ENCODE results near the gene MRPS23. TPM values are rescaled to one million over a fixed set of nuclear protein-coding genes. Genes with fewer than 3 reads are reported as not detected.
A peak's percentile ranks its signal among the peaks of the same experiment; 100 is the strongest.

MRPS23 gene
- total and polyA plus RNA-seq, 2 of the 13 experiments (the other 11 are each of a cell fraction or from before 2014, with no cell fraction given) = 63.2 to 181 TPM

DNA sequence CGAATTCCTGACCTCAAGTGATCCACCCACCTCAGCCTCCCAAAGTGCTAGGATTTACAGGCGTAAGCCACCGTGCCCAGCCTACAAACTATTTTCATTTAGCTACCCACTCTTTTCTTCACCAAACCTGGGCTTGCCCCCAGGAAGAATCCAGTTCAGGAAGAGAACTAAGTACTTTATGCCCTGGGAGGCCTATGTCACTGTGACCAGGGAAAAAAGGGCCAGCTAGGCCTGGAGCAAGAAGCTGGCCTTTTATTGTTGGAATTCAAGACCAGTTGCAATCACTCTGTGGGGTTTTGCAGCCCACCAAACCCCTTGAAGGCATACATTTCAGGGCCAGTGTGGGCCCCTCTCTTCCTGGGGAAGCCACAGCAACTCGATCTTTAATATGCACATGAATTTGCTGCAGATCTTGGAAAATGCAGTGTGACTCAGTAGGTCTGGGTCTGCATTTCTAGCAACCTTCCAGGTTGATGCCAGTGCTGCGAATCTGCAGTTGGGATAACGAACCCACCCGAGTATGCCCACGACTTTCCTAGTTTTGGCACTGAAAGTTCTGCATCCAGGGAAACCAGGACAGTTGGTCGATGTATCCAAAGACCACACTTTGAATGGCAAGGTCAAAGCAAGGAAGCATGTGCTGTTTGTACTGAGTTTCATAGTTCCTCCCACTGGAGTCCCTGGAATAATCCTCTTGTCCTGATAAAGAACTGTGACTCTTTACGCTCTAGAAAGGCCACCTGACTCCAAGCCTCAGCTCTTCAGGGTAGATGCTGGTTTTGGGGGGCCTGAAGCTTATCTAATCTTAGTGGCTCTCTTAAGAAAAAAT is 7.2 kb upstream of the MRPS23 start (continued):
- TF ChIP-seq, protein P1, sequence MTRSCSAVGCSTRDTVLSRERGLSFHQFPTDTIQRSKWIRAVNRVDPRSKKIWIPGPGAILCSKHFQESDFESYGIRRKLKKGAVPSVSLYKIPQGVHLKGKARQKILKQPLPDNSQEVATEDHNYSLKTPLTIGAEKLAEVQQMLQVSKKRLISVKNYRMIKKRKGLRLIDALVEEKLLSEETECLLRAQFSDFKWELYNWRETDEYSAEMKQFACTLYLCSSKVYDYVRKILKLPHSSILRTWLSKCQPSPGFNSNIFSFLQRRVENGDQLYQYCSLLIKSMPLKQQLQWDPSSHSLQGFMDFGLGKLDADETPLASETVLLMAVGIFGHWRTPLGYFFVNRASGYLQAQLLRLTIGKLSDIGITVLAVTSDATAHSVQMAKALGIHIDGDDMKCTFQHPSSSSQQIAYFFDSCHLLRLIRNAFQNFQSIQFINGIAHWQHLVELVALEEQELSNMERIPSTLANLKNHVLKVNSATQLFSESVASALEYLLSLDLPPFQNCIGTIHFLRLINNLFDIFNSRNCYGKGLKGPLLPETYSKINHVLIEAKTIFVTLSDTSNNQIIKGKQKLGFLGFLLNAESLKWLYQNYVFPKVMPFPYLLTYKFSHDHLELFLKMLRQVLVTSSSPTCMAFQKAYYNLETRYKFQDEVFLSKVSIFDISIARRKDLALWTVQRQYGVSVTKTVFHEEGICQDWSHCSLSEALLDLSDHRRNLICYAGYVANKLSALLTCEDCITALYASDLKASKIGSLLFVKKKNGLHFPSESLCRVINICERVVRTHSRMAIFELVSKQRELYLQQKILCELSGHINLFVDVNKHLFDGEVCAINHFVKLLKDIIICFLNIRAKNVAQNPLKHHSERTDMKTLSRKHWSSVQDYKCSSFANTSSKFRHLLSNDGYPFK (CRISPR knock-in tag; IDR thresholded peaks at IDR 0.05; ENCODE audit: borderline replicate concordance) = no peak
- TF ChIP-seq TOPORS (CRISPR knock-in tag; IDR thresholded peaks at IDR 0.05) = no peak
- TF ChIP-seq, protein P2, sequence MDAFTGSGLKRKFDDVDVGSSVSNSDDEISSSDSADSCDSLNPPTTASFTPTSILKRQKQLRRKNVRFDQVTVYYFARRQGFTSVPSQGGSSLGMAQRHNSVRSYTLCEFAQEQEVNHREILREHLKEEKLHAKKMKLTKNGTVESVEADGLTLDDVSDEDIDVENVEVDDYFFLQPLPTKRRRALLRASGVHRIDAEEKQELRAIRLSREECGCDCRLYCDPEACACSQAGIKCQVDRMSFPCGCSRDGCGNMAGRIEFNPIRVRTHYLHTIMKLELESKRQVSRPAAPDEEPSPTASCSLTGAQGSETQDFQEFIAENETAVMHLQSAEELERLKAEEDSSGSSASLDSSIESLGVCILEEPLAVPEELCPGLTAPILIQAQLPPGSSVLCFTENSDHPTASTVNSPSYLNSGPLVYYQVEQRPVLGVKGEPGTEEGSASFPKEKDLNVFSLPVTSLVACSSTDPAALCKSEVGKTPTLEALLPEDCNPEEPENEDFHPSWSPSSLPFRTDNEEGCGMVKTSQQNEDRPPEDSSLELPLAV (CRISPR knock-in tag; conservative IDR thresholded peaks at IDR 0.05; ENCODE audit: low read depth) = no peak
- peak; percentile 70 for TF ChIP-seq ZNF614 (CRISPR knock-in tag; IDR thresholded peaks at IDR 0.05; ENCODE audit: borderline replicate concordance)
- TF ChIP-seq JUN (CRISPR knock-in tag; IDR thresholded peaks at IDR 0.05) = no peak
- TF ChIP-seq PAX8 (CRISPR knock-in tag; IDR thresholded peaks at IDR 0.05; ENCODE audit: borderline replicate concordance) = no peak
- no peak for TF ChIP-seq MBD4 (IDR thresholded peaks at IDR 0.05; ENCODE audit: borderline replicate concordance, low read length)
- TF ChIP-seq GATAD1 (CRISPR knock-in tag; IDR thresholded peaks at IDR 0.05) = no peak
- TF ChIP-seq TBP (CRISPR knock-in tag; IDR thresholded peaks at IDR 0.05) = no peak
- no peak for TF ChIP-seq SAFB2 (CRISPR knock-in tag; IDR thresholded peaks at IDR 0.05; ENCODE audit: borderline replicate concordance, low read depth)
- TF ChIP-seq TAF1 (CRISPR knock-in tag; IDR thresholded peaks at IDR 0.05) = no peak
- TF ChIP-seq ZNF142 (CRISPR knock-in tag; IDR thresholded peaks at IDR 0.05) = no peak
- no peak for TF ChIP-seq CHD2 (IDR thresholded peaks at IDR 0.05; ENCODE audit: low read depth, low read length)
- TF ChIP-seq ZKSCAN5 (CRISPR knock-in tag; IDR thresholded peaks at IDR 0.05) = no peak
- TF ChIP-seq MATR3 (CRISPR knock-in tag; IDR thresholded peaks at IDR 0.05) = no peak
- no peak for TF ChIP-seq ARHGAP35 (CRISPR knock-in tag; IDR thresholded peaks at IDR 0.05; ENCODE audit: borderline replicate concordance)
- TF ChIP-seq ZSCAN9 (CRISPR knock-in tag; IDR thresholded peaks at IDR 0.05; ENCODE audit: borderline replicate concordance) = no peak
- TF ChIP-seq, protein P3, sequence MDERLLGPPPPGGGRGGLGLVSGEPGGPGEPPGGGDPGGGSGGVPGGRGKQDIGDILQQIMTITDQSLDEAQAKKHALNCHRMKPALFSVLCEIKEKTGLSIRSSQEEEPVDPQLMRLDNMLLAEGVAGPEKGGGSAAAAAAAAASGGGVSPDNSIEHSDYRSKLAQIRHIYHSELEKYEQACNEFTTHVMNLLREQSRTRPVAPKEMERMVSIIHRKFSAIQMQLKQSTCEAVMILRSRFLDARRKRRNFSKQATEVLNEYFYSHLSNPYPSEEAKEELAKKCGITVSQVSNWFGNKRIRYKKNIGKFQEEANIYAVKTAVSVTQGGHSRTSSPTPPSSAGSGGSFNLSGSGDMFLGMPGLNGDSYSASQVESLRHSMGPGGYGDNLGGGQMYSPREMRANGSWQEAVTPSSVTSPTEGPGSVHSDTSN (CRISPR knock-in tag; IDR thresholded peaks at IDR 0.05) = 0 out of 2 replicates have a peak, but pooled peaks have one; percentile 28
- TF ChIP-seq U2AF2 (IDR thresholded peaks at IDR 0.05; ENCODE audit: low read depth, low read length) = no peak

All from HepG2 (cell line).